Activated T-cell treated with anti-CD3 and anti-CD28 coated beads for 4 hours (primary cell): ENCODE data around the gene SLFN12L.

ENCODE experiments used
- DNase-seq: peaks from one replicate; pipeline ENCODE4 v3.0.0-alpha.2; 2020

Gene SLFN12L

GRCh38 chr17:35423761-35424160 lies 113.7 kb downstream of the SLFN12L start:
- DNase-seq = no peak
